Fibroblast of upper back skin (primary cell): ENCODE data around the gene ASB10.

Source experiments
- DNase-seq: peaks from one replicate; pipeline ENCODE4 v3.0.0-alpha.2; 2013

Gene ASB10

GRCh38 chr7:151186640-151187408, at the start of gene ASB10:
Gene ASB10, minus strand, starts transcription at chr7:151187250. Its CDS starts 120 bp downstream, at chr7:151187130.
- no peak for DNase-seq

GRCh38 chr7:151236406-151236805, 49.4 kb upstream of the ASB10 start:
- DNase-seq = no peak

GRCh38 chr7:151235091-151235787, 48.2 kb upstream of the ASB10 start:
- no peak for DNase-seq

- no peak for DNase-seq
Observed at GRCh38 chr7:151233804-151234203, 46.8 kb upstream of the ASB10 start.

- DNase-seq = peak; percentile 73
Observed at GRCh38 chr7:151232917-151233701, 46.1 kb upstream of the ASB10 start.

- peak; percentile 84 for DNase-seq
Observed at GRCh38 chr7:151232091-151232916, 45.3 kb upstream of the ASB10 start, which contains the start of gene CHPF2. Gene CHPF2, plus strand, starts transcription at chr7:151232483. Its CDS starts 1,529 bp downstream, at chr7:151234012.

GRCh38 chr7:151231080-151231479, 44.0 kb upstream of the ASB10 start:
- DNase-seq = no peak

- no peak for DNase-seq
Observed at GRCh38 chr7:151229249-151229648, 42.2 kb upstream of the ASB10 start.

- DNase-seq = no peak
Observed at GRCh38 chr7:151228024-151228866, 41.2 kb upstream of the ASB10 start.

GRCh38 chr7:151226875-151227782, 40.1 kb upstream of the ASB10 start, which contains the start of gene ABCF2:
Gene ABCF2, minus strand, starts transcription at chr7:151227205. Its CDS starts 747 bp downstream, at chr7:151226458.
- DNase-seq = peak; percentile 99

GRCh38 chr7:151226560-151226874, 39.5 kb upstream of the ASB10 start:
- DNase-seq = no peak

GRCh38 chr7:151225948-151226510, 39.0 kb upstream of the ASB10 start:
- DNase-seq = no peak

- no peak for DNase-seq
Observed at GRCh38 chr7:151223728-151224127, 36.7 kb upstream of the ASB10 start.

- no peak for DNase-seq
Observed at GRCh38 chr7:151218170-151218569, 31.1 kb upstream of the ASB10 start.

- no peak for DNase-seq
Observed at GRCh38 chr7:151215396-151215795, 28.3 kb upstream of the ASB10 start.

GRCh38 chr7:151213826-151214225, 26.8 kb upstream of the ASB10 start:
- no peak for DNase-seq

- no peak for DNase-seq
Observed at GRCh38 chr7:151212626-151213025, 25.6 kb upstream of the ASB10 start.

- DNase-seq = no peak
Observed at GRCh38 chr7:151211155-151211772, 24.2 kb upstream of the ASB10 start.

GRCh38 chr7:151210087-151210854, 23.2 kb upstream of the ASB10 start, which contains the start of gene H2BK1:
Gene H2BK1, minus strand, starts transcription at chr7:151210488. Its CDS starts 170 bp downstream, at chr7:151210318.
- DNase-seq = no peak
